Thyroid gland (tissue), 4 donors: ENCODE measurements around the gene PTAFR.

ENCODE experiments used
- POLR2A ChIP-seq, 2 donors: fragments of 450-650 bp; IDR thresholded peaks; one replicate each; pipeline ENCODE4 v1.6.1; 2017; ENCODE audit warnings: antibody characterized with exemption in 2 of 2, mild to moderate bottlenecking in 2 of 2, moderate library complexity in 1 of 2
- TF ChIP-seq, protein P1 (sequence below), 6 experiments: fragments of 200-600 bp in 3 of 6; fragments of 450-650 bp in 3 of 6; sonication (generic) in 3 of 6; IDR thresholded peaks; one replicate each; pipeline ENCODE4 v1.5.1; 2016 to 2019; ENCODE audit warnings: antibody characterized with exemption in 6 of 6, mild to moderate bottlenecking in 2 of 6, inconsistent platforms in 1 of 6, moderate library complexity in 1 of 6

DNA sequence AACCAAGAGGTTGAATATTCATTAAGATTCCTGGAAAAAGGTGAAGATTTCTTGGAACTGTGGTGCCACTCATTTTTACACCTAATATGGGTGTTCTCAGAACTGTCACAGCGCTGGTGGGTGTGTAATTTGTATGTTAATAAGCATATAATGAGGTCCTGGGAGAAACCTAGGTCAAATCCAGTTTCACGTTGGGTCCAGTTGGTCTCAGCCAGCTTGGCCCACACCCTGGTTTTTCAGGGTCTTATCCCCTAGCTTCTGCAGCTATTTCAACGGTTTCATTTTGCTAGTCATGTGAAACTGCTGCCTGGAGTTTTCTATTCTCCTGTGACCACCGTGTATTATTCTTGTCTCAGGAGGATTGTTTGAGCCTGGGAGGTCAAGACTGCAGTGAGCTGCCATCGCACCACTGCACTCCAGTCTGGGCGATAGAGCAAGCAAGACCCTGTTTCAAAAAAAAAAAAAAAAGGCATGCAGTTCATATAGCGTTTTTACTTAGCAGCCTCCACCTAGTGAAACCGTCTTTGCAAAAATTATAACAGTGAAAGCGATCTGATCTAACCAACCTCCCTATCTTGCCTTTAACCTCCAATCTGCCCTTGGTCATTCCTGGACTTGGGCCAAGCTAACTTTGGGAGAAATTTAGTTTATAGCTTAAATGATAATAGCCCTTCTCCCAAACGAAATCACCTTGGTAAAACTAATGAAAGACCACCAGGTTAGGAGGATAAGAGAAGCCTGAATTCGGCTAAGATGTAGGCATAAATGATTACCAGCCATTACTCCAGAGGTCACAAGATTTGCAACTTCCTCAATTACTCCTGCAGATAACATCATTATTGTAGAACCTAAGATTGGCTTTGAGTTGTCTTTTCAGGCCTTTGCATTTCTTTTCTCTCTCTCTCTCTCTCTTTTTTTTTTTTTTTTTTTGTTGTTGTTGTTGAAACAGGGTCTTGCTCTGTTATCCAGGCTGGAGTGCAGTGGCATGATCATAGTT is 44.0 kb downstream of the PTAFR start:
- TF ChIP-seq, protein P1, sequence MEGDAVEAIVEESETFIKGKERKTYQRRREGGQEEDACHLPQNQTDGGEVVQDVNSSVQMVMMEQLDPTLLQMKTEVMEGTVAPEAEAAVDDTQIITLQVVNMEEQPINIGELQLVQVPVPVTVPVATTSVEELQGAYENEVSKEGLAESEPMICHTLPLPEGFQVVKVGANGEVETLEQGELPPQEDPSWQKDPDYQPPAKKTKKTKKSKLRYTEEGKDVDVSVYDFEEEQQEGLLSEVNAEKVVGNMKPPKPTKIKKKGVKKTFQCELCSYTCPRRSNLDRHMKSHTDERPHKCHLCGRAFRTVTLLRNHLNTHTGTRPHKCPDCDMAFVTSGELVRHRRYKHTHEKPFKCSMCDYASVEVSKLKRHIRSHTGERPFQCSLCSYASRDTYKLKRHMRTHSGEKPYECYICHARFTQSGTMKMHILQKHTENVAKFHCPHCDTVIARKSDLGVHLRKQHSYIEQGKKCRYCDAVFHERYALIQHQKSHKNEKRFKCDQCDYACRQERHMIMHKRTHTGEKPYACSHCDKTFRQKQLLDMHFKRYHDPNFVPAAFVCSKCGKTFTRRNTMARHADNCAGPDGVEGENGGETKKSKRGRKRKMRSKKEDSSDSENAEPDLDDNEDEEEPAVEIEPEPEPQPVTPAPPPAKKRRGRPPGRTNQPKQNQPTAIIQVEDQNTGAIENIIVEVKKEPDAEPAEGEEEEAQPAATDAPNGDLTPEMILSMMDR (IDR thresholded peaks at IDR 0.05), result no peak
- TF ChIP-seq POLR2A (IDR thresholded peaks at IDR 0.05), result no peak
